ENCODE data around the gene AHDC1. TPM values are rescaled to one million over a fixed set of nuclear protein-coding genes. Genes with fewer than 3 reads are reported as not detected.

The AHDC1 gene
- total RNA-seq, 2 donors from 2014 or later = 13.5 to 14.2 TPM

DNA sequence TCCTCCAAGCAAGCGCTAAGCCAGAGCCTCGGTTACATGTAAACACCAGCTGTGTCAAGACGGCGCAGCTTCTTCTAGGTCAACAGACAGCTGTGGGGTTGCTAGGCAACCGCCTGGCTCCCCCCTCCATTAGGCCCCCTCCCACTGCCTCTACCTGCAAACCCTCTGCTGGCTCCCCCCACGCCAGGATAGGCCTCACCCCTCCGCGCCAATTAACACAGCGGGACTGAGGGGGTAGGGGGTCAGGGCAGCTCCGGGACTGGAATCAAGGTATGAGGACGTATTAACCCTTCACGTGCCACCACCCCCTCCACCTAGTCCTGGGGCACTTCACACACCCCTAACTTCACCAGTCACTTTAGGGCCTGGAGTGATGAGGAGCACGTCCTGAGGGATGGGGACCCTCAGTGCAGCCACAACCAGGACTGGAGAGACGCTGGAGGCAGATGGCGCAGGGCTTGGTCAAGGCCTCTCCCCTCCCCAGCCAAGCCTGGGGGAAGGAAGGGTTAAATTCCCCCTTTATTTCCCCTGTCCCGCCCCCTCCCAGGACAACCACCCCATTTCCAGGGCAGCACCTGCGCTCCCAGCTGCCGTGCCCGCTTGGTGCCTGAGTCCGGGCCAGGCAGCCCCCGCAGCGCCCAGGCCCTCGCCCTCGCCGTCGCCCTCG is 76.6 kb downstream of the AHDC1 start:
- intact Hi-C loops (cut with DNase I) = no loop called here
- no peaks in the 10 kb centered on the region for H3K9me3 ChIP-seq
- H3K27me3 ChIP-seq = no peaks in the 10 kb centered on the region
- DNase-seq (peak in 3 of 4 donors; percentile 65 to 77 (median 68)), ATAC-seq (peak; percentile 3)
- no peaks in the 10 kb centered on the region for H3K36me3 ChIP-seq (replicated peaks in 1 of 2; ENCODE audit: insufficient read depth in 1 of 2, low read depth in 2 of 2)
- peaks cover 29% of the 10 kb centered on the region for H3K4me1 ChIP-seq
- H3K27ac ChIP-seq = peak overlapping the region; percentile 27 to 51 (median 40)
- TF ChIP-seq, protein P1, sequence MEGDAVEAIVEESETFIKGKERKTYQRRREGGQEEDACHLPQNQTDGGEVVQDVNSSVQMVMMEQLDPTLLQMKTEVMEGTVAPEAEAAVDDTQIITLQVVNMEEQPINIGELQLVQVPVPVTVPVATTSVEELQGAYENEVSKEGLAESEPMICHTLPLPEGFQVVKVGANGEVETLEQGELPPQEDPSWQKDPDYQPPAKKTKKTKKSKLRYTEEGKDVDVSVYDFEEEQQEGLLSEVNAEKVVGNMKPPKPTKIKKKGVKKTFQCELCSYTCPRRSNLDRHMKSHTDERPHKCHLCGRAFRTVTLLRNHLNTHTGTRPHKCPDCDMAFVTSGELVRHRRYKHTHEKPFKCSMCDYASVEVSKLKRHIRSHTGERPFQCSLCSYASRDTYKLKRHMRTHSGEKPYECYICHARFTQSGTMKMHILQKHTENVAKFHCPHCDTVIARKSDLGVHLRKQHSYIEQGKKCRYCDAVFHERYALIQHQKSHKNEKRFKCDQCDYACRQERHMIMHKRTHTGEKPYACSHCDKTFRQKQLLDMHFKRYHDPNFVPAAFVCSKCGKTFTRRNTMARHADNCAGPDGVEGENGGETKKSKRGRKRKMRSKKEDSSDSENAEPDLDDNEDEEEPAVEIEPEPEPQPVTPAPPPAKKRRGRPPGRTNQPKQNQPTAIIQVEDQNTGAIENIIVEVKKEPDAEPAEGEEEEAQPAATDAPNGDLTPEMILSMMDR (IDR thresholded peaks at IDR 0.05) = no peak
- no peak for TF ChIP-seq POLR2A (IDR thresholded peaks at IDR 0.05)
- peak overlapping the region; percentile 15 to 33 for H3K4me3 ChIP-seq
- WGBS, 2 donors = 19 to 36% methylated on average over 7 to 19 of the region's 27 CpGs

DNA sequence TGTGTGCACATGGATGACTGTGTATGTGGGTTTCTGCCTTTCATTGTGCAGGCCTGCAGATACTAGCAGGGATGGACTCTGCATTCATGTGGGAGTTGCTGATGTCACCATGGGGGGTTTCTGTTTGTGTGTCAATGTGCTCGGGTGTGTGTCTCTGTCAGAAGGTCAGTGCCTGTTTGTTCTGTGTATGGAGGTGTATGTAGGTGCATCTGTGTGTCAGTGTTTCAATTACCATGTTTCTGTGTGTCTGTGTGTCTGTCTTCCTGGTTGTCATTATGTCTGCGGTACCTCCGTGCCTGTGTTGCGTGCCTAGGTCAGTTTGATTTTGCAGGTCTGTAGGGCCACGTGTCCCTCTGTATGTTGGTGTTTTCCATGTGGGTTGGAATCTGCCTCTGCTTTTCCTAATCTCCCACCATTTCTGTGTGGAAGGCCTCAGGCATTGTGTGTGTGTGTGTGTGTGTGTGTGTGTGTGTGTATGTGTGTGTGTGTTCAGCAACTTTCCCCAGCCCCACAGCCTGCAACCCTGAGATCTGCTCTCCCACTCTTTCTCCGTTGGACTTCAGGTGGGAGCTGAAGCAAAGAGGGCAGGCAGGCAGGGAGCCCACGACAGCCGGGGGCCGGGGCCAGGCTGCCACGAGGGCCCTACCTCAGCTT is 77.2 kb downstream of the AHDC1 start:
- ATAC-seq = no peak
- WGBS, 2 donors = 61% methylated on average over 5 to 6 of the region's 10 CpGs
- Histone ChIP-seq H3K27me3 (no peaks in the 10 kb centered on the region), H3K4me3 (no peak overlapping the region), H3K27ac (peak overlapping the region in 1 of 4 donors; percentile 8), H3K36me3 (replicated peaks in 1 of 2; ENCODE audit: insufficient read depth in 1 of 2, low read depth in 2 of 2) (no peaks in the 10 kb centered on the region), H3K9me3 (no peaks in the 10 kb centered on the region), H3K4me1 (peaks cover 29% of the 10 kb centered on the region)
- TF ChIP-seq, protein P1 (IDR thresholded peaks at IDR 0.05) = no peak
- TF ChIP-seq POLR2A (IDR thresholded peaks at IDR 0.05) = peak in 1 of 3 donors; percentile 18
- DNase-seq = no peak
- intact Hi-C loops (cut with DNase I) = no loop called here

DNA sequence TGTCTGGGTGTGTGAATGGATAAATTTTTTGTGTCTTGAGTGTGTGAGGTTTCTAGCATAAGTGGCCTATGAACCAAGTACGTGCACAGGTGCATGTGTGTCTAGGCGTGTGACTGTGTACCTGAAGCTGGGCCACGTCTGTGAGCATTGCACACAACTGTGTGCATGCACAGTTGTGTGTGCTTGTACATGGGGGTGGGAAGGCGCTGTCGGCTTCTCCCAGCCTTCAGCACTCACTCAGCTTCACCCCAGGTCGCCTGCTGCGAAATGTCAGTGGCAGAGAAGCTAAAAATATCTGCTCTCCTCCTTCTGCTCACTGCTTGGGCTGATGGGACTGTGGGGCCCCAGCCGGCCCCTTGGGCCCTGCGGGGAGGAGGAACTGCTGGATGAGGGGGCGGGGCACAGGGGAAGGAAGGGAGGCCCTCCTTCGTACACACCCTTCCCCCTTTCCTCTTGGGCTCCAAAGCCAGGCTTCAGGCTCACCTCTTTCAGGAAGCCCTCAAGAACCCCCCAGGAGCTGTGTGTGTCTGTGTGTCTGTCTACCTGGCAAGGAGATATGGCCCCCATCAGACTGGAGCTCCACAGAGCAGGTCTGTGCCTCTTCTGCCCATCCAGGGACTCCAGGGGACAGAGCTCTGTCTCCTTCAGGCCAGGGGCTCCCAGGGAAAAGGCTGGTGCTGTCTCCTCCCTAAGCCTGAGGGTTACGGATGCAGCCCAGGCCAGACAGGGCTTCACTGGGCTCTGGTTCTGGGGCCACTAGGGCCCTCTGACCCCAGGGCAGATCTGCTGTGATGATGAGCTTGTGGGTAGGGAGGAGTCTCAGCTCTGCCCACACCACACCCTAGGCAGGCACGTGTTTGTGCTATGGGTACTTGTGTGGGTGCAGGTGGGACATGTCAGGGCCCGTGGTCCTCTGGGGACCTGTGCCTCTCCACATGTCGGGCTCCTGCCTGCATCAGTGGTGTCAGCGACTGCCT is 78.4 kb downstream of the AHDC1 start:
- Histone ChIP-seq H3K4me3 (no peak overlapping the region), H3K27ac (peak overlapping the region in 2 of 4 donors; percentile 8 to 46), H3K27me3 (no peaks in the 10 kb centered on the region), H3K9me3 (no peaks in the 10 kb centered on the region), H3K36me3 (replicated peaks in 1 of 2; ENCODE audit: insufficient read depth in 1 of 2, low read depth in 2 of 2) (no peaks in the 10 kb centered on the region), H3K4me1 (peaks cover 35% of the 10 kb centered on the region)
- TF ChIP-seq, protein P1 (IDR thresholded peaks at IDR 0.05) = no peak
- ATAC-seq (no peak), DNase-seq (peak in 3 of 4 donors; percentile 49 to 70 (median 55))
- 53 to 67% methylated on average over 9 to 16 of the region's 16 CpGs for WGBS, 2 donors
- intact Hi-C loops (cut with DNase I) = no loop called here

GRCh38 chr1:27523337-27524020 is 80.5 kb downstream of the AHDC1 start:
- intact Hi-C loops (cut with DNase I) = no loop called here
- Histone ChIP-seq H3K4me3 (no peak overlapping the region), H3K4me1 (peaks cover 31% of the 10 kb centered on the region), H3K36me3 (replicated peaks in 1 of 2; ENCODE audit: insufficient read depth in 1 of 2, low read depth in 2 of 2) (no peaks in the 10 kb centered on the region), H3K27me3 (no peaks in the 10 kb centered on the region), H3K27ac (peak overlapping the region in 1 of 4 donors; percentile 44), H3K9me3 (no peaks in the 10 kb centered on the region)
- DNase-seq (no peak), ATAC-seq (no peak)
- WGBS, 2 donors = 50 to 55% methylated on average over 8 of the region's 8 CpGs
- TF ChIP-seq POLR2A (IDR thresholded peaks at IDR 0.05) = no peak
- TF ChIP-seq, protein P1 (IDR thresholded peaks at IDR 0.05) = no peak
